Uterus (tissue), 2 donors: ENCODE measurements around the gene ELOVL7.

Experiments used
- CTCF ChIP-seq, 4 experiments: fragments of 200-600 bp in 2 of 4; fragments of 450-650 bp in 2 of 4; sonication (generic) in 2 of 4; IDR thresholded peaks; one replicate each; pipeline ENCODE4 v1.5.1; 2016 to 2019; ENCODE audit warnings: antibody characterized with exemption in 4 of 4, mild to moderate bottlenecking in 2 of 4, moderate library complexity in 1 of 4
- POLR2A ChIP-seq, 2 donors: fragments of 450-650 bp; IDR thresholded peaks; one replicate each; pipeline ENCODE4 v1.6.1; 2016; ENCODE audit warnings: antibody characterized with exemption in 2 of 2, mild to moderate bottlenecking in 1 of 2, moderate library complexity in 1 of 2

- TF ChIP-seq POLR2A (IDR thresholded peaks at IDR 0.05) (no peak), CTCF (IDR thresholded peaks at IDR 0.05) (no peak)
Observed at GRCh38 chr5:60830581-60831127, 13.4 kb downstream of the ELOVL7 start.
